Inflammatory macrophage treated with lipopolysaccharide for 1 hour (primary cell): ENCODE results near the gene CRKL.
A peak's percentile ranks its signal among the peaks of the same experiment; 100 is the strongest.

Source experiments
- DNase-seq, 2 donors: peaks; one replicate each; pipeline ENCODE4 v3.0.0-alpha.2; 2020 to 2022

CRKL gene

DNA sequence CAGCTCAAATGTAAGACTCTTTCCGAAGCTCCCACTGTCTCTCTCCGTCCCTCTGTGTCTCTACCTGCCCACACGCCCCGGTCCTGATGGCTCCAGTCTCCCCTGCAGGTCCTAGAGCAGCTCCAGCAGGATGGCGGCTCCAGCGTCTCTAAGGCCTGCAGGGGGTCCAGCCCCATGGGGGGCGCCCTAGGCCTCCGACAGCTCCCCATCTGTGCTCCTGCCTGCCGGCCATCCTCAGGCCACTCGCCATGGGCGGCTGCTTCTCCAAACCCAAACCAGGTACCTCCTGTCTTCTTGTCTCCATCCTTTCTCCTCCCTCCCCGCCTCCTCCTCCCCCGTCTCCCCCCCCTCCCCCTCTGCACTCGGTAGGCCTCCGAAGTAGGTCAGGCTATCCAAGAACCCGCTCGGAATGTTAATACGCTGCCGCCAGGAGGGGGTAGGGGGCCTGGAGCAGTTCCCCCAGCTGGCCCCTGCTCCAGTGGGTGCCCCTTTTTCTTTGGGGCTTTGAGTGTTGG lies 50.5 kb downstream of the CRKL start:
- DNase-seq: no peak

DNA sequence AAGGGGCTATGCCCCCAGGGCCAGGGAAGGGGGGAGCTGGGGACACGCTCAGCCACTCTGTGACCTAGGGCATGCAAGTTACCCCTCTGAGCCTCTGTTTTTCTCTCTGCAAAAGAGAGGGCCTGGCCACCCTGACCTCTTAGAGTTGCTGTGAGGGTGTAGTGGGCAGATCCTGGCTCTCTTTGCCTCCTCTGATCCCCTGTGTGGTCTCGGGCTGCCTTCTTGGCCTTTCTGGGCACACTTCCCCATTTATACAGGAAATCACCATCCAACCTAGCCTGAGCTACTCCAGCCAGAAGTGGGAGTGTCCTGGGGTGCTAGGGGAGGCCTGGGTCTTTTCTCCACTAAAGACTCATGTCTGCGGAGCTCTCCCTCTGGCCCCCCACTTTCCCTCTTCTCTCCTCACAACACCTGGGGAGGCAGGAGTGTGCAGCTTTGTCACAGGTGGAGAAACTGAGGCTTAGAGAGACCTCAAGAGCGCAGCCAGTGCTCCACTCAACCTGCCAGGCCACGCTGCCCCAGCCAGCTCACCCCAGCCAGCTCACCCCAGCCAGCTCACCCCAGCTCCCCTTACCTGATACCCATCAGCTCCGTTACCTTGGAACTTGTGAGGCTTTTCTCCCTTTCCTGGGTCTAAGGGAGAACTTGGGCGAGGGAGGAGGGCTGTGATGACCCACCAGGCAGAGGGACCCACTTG lies 51.2 kb downstream of the CRKL start:
- DNase-seq: peak; percentile 30 to 49

DNA sequence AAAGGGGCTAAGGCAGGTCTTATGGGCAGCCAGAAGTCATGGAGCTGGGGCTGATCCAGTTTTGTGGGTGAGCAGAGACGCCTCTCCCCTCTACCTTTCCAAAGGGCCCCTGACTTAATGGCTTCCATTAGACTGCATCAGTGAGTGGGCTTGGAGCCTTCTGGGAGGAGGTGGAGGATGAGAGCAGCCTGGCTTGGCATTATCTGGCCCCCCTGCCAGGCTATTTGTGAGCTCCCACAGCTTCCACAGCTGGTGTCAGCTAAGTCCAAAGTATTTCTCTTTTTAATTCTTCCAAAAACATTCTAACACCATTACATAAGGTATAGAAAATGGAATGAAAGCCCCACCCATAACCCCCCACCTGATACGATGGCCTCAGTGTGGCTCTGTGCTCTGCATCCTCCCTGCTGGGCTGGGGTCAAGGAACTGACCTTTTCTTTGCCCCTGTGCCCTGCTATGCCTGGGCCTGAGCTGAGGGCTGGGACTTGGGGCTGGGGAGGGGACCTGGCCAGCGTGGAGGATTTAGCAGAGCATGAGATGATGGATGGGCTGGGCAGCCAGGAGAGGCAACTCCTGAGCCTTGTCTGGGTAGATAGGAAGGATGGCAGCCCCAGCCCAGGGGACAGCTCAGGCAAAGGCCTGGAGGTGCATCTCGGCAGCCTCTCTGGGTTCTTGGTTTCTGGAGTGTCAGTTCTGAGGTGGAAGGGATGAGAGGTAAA lies 53.9 kb downstream of the CRKL start:
- DNase-seq: no peak

DNA sequence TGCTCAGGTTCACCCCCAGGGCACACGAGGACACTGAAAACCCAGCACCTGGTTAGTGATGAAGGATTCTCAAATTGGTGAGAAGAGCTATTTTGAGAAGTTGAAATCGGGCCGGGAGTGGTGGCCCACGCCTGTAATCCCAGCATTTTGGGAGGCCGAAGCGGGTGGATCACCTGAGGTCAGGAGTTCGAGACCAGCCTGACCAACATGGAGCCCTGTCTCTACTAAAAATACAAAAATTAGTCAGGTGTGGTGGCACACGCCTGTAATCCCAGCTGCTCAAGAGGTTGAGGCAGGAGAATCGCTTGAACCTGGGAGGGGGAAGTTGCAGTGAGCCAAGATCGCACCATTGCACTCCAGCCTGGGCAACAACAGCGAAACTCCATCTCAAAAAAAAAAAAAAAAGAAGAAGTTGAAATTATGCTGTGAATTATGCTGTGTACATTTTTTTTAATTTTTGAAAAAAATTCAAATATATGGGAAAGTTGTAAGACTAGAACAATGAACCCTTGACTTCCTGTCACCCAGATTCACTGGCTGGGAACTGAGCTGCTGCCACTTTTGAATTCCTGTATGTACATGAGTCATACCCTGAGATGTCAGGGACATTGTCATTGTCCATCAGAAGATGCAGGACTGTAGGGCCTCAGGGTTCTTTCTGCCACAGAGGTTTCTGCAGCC lies 54.9 kb downstream of the CRKL start:
- peak; percentile 49 to 52 for DNase-seq

DNA sequence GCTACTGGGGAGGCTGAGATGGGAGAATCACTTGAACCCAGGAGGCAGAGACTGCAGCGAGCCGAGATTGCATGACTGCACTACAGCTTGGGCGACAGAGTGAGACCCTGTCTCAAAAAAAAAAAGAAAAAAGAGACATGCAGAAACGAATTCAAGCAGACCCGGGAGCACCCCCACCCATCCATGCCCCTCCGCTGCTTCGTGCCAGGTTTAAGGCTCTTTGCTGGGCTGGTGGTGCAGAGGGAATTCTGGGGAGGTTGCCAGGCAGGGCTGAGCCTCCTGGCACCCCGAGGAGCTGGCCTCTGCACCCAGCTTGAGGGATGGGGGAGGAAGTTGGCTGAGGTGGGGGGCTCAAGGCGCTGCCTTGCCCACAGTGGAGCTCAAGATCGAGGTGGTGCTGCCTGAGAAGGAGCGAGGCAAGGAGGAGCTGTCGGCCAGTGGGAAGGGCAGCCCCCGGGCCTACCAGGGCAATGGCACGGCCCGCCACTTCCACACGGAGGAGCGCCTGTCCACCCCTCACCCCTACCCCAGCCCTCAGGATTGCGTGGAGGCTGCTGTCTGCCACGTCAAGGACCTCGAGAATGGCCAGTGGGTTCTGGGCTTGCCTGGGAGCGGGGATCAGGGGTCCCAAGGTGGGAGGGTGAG lies 55.8 kb downstream of the CRKL start:
- DNase-seq: no peak

DNA sequence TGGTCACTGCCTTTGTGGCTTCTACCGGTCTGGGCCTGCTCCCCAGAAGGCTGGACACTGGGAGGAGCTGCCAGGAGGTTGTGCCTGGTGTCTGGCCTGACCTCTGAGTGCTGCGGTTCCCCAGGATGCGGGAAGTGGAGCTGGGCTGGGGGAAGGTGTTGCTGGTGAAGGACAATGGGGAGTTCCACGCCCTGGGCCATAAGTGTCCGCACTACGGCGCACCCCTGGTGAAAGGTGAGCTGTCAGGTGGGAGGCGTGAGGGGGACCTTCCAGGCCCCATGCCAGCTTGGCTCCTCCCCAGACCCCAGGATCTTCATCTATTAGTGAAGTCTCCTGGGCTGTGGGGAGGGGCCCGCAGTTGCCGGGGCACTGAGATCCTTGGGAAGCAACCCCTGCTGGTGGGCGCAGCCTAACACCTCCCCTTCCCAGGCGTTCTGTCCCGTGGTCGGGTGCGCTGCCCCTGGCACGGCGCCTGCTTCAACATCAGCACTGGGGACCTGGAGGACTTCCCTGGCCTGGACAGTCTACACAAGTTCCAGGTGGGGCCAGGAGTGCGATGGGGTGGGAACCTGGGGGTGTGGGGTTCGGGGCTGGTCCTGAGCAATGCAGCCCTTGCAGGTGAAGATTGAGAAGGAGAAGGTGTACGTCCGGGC lies 56.6 kb downstream of the CRKL start:
- DNase-seq: no peak

DNA sequence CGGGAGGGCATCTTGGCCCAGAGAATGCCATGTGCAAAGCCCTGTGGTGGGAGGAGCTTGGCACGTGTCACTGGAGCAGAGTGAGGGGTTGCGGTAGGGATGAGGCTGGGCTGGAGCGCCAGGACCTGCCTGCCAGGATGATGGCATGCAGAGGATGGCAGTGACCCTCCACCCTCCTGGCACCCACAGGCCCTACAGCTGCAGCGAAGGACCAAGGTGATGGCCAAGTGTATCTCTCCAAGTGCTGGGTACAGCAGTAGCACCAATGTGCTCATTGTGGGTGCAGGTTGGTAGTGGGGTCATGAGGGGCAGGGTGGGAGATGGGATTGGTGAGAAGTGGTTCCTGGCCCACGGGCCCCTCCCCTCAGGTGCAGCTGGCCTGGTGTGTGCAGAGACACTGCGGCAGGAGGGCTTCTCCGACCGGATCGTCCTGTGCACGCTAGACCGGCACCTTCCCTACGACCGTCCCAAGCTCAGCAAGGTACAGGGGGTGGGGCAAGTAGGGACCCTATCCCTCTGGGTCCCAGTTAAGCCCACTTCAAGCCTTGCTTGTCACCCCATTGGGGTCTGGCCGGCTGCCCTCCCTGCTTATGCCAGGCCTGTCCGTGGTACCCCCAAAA lies 57.2 kb downstream of the CRKL start:
- no peak for DNase-seq

DNA sequence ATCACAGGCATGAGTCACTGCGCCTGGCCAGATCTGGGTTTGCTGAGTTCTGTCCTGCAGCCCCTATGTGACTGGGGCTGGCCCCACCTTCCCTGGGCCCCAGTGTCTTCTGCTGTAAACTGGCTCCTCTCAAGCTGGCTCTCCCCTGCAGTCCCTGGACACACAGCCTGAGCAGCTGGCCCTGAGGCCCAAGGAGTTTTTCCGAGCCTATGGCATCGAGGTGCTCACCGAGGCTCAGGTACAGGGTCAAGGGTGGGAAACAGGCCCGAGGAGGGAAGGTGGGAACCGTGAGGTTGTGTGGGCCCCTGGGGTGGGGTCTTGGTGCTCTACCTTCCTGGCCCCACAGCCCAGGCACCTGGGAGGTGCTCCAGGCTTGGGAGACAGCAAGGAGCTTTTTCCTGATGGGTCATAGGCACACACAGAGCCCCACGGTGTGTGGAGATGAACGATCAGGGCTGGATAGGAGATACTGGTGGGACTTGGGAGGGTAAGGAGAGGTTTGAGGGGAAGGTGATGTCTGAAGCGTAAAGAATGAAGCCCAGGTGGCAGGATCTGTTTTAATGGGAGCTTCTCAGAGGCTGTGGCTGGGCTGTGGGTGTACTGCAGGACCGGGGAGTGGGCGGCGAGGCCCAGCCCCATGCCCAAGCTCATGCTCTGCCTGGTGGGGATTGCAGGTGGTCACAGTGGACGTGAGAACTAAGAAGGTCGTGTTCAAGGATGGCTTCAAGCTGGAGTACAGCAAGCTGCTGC lies 58.5 kb downstream of the CRKL start:
- no peak for DNase-seq

DNA sequence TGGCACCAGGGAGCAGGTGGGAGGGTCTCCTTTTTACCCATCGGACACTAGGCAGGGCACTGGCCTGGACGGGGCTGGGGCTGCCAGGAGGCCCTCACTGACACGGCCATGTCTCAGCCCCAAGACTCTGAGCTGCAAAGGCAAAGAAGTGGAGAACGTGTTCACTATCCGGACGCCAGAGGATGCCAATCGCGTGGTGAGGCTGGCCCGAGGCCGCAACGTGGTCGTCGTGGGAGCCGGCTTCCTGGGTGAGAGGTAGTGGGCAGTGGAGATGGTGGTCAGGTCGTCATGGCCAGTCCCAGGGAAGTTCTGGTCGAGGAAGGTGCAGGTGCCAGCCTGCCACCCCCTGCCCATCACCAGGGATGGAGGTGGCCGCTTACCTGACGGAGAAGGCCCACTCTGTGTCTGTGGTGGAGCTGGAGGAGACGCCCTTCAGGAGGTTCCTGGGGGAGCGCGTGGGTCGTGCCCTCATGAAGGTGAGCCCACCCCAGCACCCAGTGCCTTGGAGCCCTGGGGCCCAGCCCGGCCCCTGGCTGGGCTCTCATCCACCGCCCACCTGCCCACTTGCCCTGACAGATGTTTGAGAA lies 59.2 kb downstream of the CRKL start:
- no peak for DNase-seq

DNA sequence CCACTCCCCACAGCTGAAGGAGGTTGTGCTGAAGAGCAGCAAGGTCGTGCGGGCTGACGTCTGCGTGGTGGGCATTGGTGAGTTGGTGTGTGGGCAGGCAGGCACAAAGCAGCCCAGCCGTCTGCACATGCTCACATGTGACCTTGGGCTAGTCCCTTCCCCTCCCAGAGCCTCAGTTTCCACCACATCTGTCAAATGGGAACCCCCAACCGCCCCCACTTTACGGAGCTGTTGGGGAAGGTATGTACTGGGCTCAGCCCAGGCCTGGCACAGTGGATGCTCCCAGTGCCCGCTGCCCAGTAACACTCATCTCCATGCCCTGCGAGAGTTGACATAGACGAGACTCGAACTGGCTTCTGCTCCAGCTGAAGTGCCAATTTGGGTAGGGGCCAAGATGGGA lies 59.8 kb downstream of the CRKL start:
- DNase-seq: no peak

DNA sequence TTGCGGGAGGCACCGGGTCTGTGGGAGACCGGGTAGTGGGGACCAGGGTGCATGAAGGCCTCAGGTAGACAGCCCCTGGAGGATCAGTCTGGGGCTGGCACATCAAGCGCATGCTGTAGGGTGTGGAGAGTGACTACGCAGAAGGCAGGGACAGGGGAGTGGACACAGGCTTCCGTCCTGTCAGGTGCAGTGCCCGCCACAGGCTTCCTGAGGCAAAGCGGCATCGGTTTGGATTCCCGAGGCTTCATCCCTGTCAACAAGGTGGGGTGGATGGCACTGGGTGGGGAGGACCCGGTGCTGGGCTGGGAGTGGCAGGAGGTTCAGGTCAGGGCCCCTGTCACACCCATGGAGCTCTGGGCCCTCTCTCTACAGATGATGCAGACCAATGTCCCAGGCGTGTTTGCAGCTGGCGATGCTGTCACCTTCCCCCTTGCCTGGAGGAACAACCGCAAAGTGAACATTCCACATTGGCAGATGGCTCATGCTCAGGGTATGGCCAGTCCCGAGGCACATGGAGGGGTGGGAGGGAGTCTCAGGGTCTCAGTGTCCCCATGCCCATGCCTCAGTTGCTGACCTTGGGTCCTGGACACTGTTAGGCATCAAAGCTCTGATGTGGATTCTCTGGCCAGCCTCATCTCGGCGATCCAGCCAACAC lies 60.4 kb downstream of the CRKL start:
- no peak for DNase-seq

DNA sequence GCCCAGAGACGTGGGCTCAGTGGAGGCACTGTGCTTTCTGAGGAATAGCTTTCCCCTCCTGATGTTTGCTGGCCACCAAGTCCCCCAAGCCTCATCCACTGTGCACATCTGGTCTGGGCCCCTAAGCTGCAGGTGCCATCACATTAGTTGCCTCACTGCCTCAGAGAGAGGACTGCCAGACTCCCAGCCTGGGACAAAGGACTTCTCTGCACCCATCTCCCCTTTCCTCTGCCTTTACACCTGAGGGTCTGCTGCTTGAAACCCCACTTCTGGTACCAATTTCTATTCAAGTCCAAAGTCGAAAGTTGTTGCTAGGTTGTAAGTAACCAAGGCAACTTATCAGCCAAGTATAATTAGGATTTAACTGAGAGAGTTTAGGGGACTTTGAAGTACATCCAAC lies 61.2 kb downstream of the CRKL start:
- no peak for DNase-seq

DNA sequence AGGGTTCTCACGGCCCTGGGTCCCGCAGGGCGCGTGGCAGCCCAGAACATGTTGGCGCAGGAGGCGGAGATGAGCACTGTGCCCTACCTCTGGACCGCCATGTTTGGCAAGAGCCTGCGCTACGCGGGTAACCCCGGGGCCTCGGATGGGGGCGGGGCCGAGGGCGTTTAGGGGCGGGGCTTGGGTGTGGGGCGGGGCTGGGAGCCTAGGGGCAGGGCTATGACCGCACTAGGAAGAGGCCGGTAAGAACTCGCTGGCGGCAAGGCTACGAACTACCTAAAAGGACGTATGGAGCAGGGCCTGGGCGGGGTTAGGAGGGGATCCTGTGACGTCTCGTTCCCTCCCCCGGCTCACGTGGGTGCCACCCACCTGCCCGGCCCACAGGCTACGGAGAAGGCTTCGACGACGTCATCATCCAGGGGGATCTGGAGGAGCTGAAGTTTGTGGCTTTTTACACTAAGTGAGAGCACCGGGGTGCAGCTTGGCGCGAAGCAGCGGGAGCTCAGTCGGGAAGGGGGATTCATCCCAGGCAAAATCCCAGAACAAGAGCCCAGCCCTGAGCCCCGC lies 62.1 kb downstream of the CRKL start:
- peak; percentile 73 to 80 for DNase-seq

DNA sequence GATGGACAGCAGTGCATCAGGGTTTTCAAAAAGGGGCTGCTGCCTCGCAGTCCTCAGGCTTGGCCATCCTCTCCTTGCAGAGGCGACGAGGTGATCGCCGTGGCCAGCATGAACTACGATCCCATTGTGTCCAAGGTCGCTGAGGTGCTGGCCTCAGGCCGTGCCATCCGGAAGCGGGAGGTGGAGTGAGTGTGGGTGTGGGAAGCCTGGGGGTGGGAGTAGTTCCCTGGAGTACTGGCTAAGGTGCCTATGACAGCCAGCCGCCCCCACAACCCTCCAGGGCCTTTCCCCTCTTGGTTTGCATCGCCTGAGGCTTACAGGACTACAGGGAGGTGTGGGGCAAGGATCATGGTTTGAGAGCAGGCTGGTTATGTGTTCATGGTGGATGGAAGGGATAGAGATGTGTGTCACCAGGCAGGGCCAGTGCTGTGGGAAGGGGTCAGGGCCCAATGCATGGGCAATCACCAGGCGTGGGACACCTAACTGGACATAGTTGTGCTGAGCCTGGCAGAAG lies 62.8 kb downstream of the CRKL start:
- peak in 1 of 2 donors; percentile 77 for DNase-seq

DNA sequence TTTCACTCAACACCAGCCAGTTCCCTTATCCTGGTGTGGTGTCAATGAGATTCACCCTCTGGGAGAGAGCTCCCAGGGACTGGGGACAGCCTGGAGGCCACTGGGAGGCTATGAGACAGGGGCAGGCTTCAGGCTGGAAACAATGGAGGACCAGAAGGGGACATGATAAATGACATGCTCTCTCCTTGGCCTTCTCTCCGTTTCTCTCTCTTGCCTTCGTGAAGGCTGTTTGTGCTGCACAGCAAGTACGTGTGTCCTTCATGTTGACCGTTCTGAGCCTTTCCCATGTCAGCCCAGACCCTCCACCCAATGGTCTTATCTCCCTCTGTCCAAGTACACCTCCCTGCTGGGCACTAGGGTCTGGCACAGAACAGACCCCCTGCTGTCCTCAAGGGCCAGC lies 63.3 kb downstream of the CRKL start:
- DNase-seq: no peak

DNA sequence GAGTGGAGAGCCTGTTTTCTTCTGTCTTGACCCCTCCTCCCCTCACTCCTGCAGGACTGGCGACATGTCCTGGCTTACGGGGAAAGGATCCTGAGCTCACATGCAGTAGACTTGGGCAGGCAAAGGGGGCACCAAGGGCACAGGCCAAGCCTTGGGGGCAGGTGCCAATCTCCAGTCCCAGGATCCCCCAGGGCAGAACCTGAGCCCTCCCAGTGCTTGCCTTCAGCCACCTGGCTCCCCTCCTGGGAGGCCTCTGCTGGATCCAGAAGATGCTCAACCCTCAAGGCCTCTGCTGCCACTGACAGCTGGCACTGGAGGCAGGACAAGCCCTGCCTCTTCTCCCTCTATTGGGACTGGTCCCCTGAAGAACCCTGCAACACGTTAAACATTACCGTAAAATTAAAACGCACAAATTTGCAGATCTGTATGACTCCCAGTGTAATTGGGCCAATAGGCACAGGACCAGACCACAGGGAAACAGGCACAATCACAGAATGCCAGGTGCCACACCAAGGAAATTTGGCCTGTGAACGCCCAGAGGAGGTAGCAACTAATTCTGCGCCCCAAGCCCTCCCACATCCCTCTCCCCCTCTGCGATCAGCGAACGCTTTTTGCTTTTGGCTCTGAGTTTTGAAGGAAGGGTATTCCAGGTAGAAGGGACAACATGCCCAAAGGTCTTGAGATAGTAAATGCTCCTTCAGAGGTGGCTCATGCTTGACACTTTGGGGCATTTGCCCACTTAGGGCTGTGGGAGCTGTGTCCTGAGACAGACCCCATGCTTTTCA lies 63.9 kb downstream of the CRKL start:
- DNase-seq: no peak

DNA sequence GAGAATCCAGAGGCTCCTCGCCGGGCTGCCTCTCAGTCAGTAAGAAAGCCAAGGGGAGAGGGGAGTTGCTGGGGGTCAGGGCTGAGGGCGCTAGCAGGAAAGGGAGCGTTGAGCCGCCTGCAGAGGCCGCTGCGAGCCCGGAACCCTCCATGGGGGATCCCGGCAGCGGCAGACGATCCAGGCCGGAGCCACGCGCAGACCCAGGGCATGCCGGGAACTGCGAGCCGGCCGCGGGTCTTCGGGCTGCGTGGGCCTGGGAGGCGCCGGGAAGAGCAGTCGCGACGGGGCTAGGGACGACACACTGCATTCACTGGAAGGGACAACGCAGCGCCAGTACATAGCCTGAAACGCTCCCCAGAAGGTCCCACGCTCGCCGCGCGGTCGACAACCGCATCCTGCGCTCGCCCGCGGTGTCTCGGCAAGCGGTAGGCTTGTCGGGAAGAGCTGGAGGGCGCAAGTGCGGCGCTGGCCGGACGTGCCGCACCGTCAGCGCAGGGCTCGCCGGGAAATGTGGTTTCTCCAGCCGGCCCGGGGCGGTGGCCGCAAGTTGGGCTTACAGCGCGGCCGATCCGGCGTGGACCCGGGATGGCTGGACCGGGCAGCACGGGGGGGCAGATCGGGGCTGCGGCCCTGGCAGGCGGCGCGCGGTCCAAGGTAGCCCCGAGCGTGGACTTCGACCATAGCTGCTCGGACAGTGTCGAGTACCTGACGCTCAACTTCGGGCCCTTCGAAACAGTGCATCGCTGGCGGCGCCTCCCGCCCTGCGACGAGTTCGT lies 64.8 kb downstream of the CRKL start, which contains the start of gene LZTR1:
Gene LZTR1 (plus strand): TSS at position 511 of the 776 bp plus-strand sequence. CDS start 75 bp downstream, at position 586.
- DNase-seq: peak; percentile 70 to 79

DNA sequence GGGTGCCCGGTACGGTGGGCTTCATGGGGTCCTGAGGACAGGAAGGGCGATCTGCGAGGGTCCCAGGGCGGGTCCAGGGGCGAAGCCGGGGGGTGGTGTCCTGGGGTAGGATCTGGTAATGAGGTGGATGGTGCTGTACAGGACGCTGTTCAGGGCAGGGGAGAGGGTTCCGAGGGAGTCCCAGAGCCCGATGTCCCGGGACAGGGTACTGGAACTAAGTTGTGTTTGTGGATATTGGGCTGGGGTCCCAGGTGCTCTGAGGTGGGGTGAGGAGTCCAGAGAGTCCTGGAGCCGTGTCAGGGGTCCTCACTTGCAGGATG lies 65.3 kb downstream of the CRKL start:
- no peak for DNase-seq
